Measurements from ENCODE around the gene INSM1.

INSM1 gene

GRCh38 chr20:20417876-20418676 is 50.2 kb downstream of the INSM1 start:
- no peak for TF ChIP-seq CTCF (IDR thresholded peaks at IDR 0.05; ENCODE audit: control extremely low read depth, extremely low read depth, low read depth, missing control alignments)
- ChIA-PET POLR2A (no interaction called here), CTCF (interaction anchor here (0.9 to 2.1 kb wide), 6 partner anchors 11 to 176 kb away, joined by 3 to 9 read pairs (median 4); no protein-coding TSS in a partner anchor)
- DNase-seq (ENCODE audit: extremely low spot score), result no peak
